Mesenteric fat pad (tissue), 1 donor: ENCODE data around the gene ZNF142. TPM values are rescaled to one million over a fixed set of nuclear protein-coding genes. Genes with fewer than 3 reads are reported as not detected.

Experiments used
- total RNA-seq: library from RNA; stranded (reverse); fragmentation: NEBNext Ultra II Directional; extraction: Animal tissue kit (Norgen Biotek cat#: 25700); gene quantifications from one replicate; pipeline ENCODE4 v1.2.1, GENCODE V29; 2021
- donor health status: DM: yes; HTN: yes; CAD: no.

The ZNF142 gene
- total RNA-seq, 1 donor from 2014 or later = 21.3 TPM

Other genes starting within 250 kb of the ZNF142 start
- gene VIL1, start 240.5 kb downstream of the ZNF142 start, total RNA-seq = 0.55 TPM
- 13.9 TPM for gene USP37, start 91.3 kb downstream of the ZNF142 start, total RNA-seq
- gene CNOT9, start 90.8 kb downstream of the ZNF142 start, total RNA-seq = 36.2 TPM
- gene PLCD4, start 51.7 kb downstream of the ZNF142 start, total RNA-seq = 1.0 TPM
- gene BCS1L, start 60 bp upstream of the ZNF142 start, total RNA-seq = 20.9 TPM
- gene RNF25, start 12.4 kb upstream of the ZNF142 start, total RNA-seq = 24.0 TPM
- gene STK36, start 12.5 kb upstream of the ZNF142 start, total RNA-seq = 19.6 TPM
- gene TTLL4, start 51.2 kb upstream of the ZNF142 start, total RNA-seq = 23.6 TPM
- gene CYP27A1, start 122.5 kb upstream of the ZNF142 start, total RNA-seq = 20.5 TPM
- not detected for gene PRKAG3, start 172.2 kb upstream of the ZNF142 start, total RNA-seq
- 0.90 TPM for gene WNT6, start 200.2 kb upstream of the ZNF142 start, total RNA-seq
- gene WNT10A, start 221.2 kb upstream of the ZNF142 start, total RNA-seq = not detected